ENCODE measurements around the gene CNDP1. TPM values are rescaled to one million over a fixed set of nuclear protein-coding genes. Genes with fewer than 3 reads are reported as not detected.

Gene CNDP1
- total RNA-seq, 1 donor from 2014 or later, result not detected

GRCh38 chr18:74512321-74513053 is 21.8 kb upstream of the CNDP1 start:
- H3K79me2 ChIP-seq (ENCODE audit: insufficient read depth, low read length), result no peaks in the 10 kb centered on the region
- H3K4me3 Mint-ChIP-seq (ENCODE audit: unreplicated experiment), result no peak overlapping the region
- TF ChIP-seq EZH2 (IDR thresholded peaks at IDR 0.05; ENCODE audit: insufficient read depth, low read length) (no peak), CTCF (IDR thresholded peaks at IDR 0.05; ENCODE audit: insufficient read depth, low read depth, low read length) (no peak)
- no peaks in the 10 kb centered on the region for H3K9me3 ChIP-seq (ENCODE audit: insufficient read depth, low read depth, low read length)
- H3K9me3 Mint-ChIP-seq (ENCODE audit: unreplicated experiment), result no peaks in the 10 kb centered on the region
- no peaks in the 10 kb centered on the region for H3K4me1 Mint-ChIP-seq (ENCODE audit: low read depth, unreplicated experiment)
- H4K20me1 ChIP-seq (ENCODE audit: insufficient read depth, low read length), result peaks cover 12% of the 10 kb centered on the region
- H3K9ac ChIP-seq (ENCODE audit: low read length), result no peak overlapping the region
- peaks cover 20% of the 10 kb centered on the region for H3K36me3 ChIP-seq (ENCODE audit: insufficient read depth, low read length)
- H3K4me1 ChIP-seq (ENCODE audit: insufficient read depth, low read length), result no peaks in the 10 kb centered on the region
- DNase-seq (ENCODE audit: low read depth), result no peak
- no peak overlapping the region for H3K4me2 ChIP-seq (ENCODE audit: low read length)
- H3K27me3 ChIP-seq (ENCODE audit: insufficient read depth, low read length), result no peaks in the 10 kb centered on the region
- FAIRE-seq, result no peak
- peak overlapping the region; percentile 59 for H3K27ac Mint-ChIP-seq (ENCODE audit: unreplicated experiment)
- no peak overlapping the region for H3K27ac ChIP-seq (ENCODE audit: low read depth, low read length)
- no peak overlapping the region for H2AFZ ChIP-seq (ENCODE audit: low read depth, low read length)
- peaks cover 17% of the 10 kb centered on the region for H3K36me3 Mint-ChIP-seq (ENCODE audit: low read depth, unreplicated experiment)
- no peak overlapping the region for H3K4me3 ChIP-seq (ENCODE audit: insufficient read depth, low read depth, low read length)
- H3K27me3 Mint-ChIP-seq (ENCODE audit: low read depth, unreplicated experiment), result no peaks in the 10 kb centered on the region

GRCh38 chr18:74513149-74513882 is 21.0 kb upstream of the CNDP1 start:
- H3K27me3 Mint-ChIP-seq (ENCODE audit: low read depth, unreplicated experiment), result no peaks in the 10 kb centered on the region
- H4K20me1 ChIP-seq (ENCODE audit: insufficient read depth, low read length), result peaks cover 12% of the 10 kb centered on the region
- H3K4me1 Mint-ChIP-seq (ENCODE audit: low read depth, unreplicated experiment), result no peaks in the 10 kb centered on the region
- H3K27ac Mint-ChIP-seq (ENCODE audit: unreplicated experiment), result no peak overlapping the region
- peaks cover 19% of the 10 kb centered on the region for H3K36me3 Mint-ChIP-seq (ENCODE audit: low read depth, unreplicated experiment)
- DNase-seq (ENCODE audit: low read depth) (no peak), FAIRE-seq (no peak)
- H3K36me3 ChIP-seq (ENCODE audit: insufficient read depth, low read length), result peaks cover 20% of the 10 kb centered on the region
- H3K9ac ChIP-seq (ENCODE audit: low read length), result no peak overlapping the region
- no peaks in the 10 kb centered on the region for H3K4me1 ChIP-seq (ENCODE audit: insufficient read depth, low read length)
- H3K27ac ChIP-seq (ENCODE audit: low read depth, low read length), result no peak overlapping the region
- H3K4me3 ChIP-seq (ENCODE audit: insufficient read depth, low read depth, low read length), result no peak overlapping the region
- no peak for TF ChIP-seq EZH2 (IDR thresholded peaks at IDR 0.05; ENCODE audit: insufficient read depth, low read length)
- no peak for TF ChIP-seq CTCF (IDR thresholded peaks at IDR 0.05; ENCODE audit: insufficient read depth, low read depth, low read length)
- H2AFZ ChIP-seq (ENCODE audit: low read depth, low read length), result no peak overlapping the region
- H3K4me3 Mint-ChIP-seq (ENCODE audit: unreplicated experiment), result peak overlapping the region; percentile 8
- no peaks in the 10 kb centered on the region for H3K27me3 ChIP-seq (ENCODE audit: insufficient read depth, low read length)
- no peak overlapping the region for H3K4me2 ChIP-seq (ENCODE audit: low read length)
- no peaks in the 10 kb centered on the region for H3K9me3 Mint-ChIP-seq (ENCODE audit: unreplicated experiment)
- H3K79me2 ChIP-seq (ENCODE audit: insufficient read depth, low read length), result no peaks in the 10 kb centered on the region
- H3K9me3 ChIP-seq (ENCODE audit: insufficient read depth, low read depth, low read length), result no peaks in the 10 kb centered on the region

- Histone ChIP-seq H2AFZ (ENCODE audit: low read depth, low read length) (no peak overlapping the region), H3K9me3 (ENCODE audit: insufficient read depth, low read depth, low read length) (no peaks in the 10 kb centered on the region), H3K27me3 (ENCODE audit: insufficient read depth, low read length) (no peaks in the 10 kb centered on the region), H3K9ac (ENCODE audit: low read length) (no peak overlapping the region), H3K4me2 (ENCODE audit: low read length) (no peak overlapping the region), H3K79me2 (ENCODE audit: insufficient read depth, low read length) (no peaks in the 10 kb centered on the region), H4K20me1 (ENCODE audit: insufficient read depth, low read length) (peaks cover 12% of the 10 kb centered on the region), H3K27ac (ENCODE audit: low read depth, low read length) (no peak overlapping the region), H3K4me3 (ENCODE audit: insufficient read depth, low read depth, low read length) (no peak overlapping the region), H3K36me3 (ENCODE audit: insufficient read depth, low read length) (peaks cover 17% of the 10 kb centered on the region), H3K4me1 (ENCODE audit: insufficient read depth, low read length) (no peaks in the 10 kb centered on the region)
- Mint-ChIP-seq H3K36me3 (ENCODE audit: low read depth, unreplicated experiment) (peaks cover 19% of the 10 kb centered on the region), H3K27me3 (ENCODE audit: low read depth, unreplicated experiment) (no peaks in the 10 kb centered on the region), H3K4me3 (ENCODE audit: unreplicated experiment) (no peak overlapping the region), H3K27ac (ENCODE audit: unreplicated experiment) (no peak overlapping the region), H3K9me3 (ENCODE audit: unreplicated experiment) (no peaks in the 10 kb centered on the region), H3K4me1 (ENCODE audit: low read depth, unreplicated experiment) (no peaks in the 10 kb centered on the region)
- DNase-seq (ENCODE audit: low read depth), result no peak
- FAIRE-seq, result no peak
- TF ChIP-seq EZH2 (IDR thresholded peaks at IDR 0.05; ENCODE audit: insufficient read depth, low read length), result no peak
- TF ChIP-seq CTCF (IDR thresholded peaks at IDR 0.05; ENCODE audit: insufficient read depth, low read depth, low read length), result no peak
Observed at GRCh38 chr18:74513883-74514205, 20.5 kb upstream of the CNDP1 start.
